ENCODE data around the gene ACSL1. TPM values are rescaled to one million over a fixed set of nuclear protein-coding genes. Genes with fewer than 3 reads are reported as not detected.
"Not testable (repeated sequence)": the region's sequence is repeated elsewhere in the genome, so short reads cannot be mapped to it uniquely, and the experiment has no call there.

ACSL1 gene
- total and polyA plus RNA-seq, 2 donors (not counting 3 experiments of a cell fraction or from before 2014, with no cell fraction given) = 7.3 to 17.7 TPM

- no peak for TF ChIP-seq FOS (IDR thresholded peaks at IDR 0.05; ENCODE audit: borderline replicate concordance, insufficient read depth, low read length)
- TF ChIP-seq JUN (IDR thresholded peaks at IDR 0.05; ENCODE audit: borderline replicate concordance, insufficient read depth, insufficient read length, low read depth) = no peak
- TF ChIP-seq MYC (IDR thresholded peaks at IDR 0.05; ENCODE audit: low read depth, low read length) = no peak
- no peak for TF ChIP-seq MAX (IDR thresholded peaks at IDR 0.05; ENCODE audit: insufficient read depth, insufficient read length)
- dilution Hi-C loops (cut with MboI; ENCODE audit: extremely low pct_ligation_motif_present, low sequenced_read_pairs) = no loop called here
- Histone ChIP-seq H3K27ac (ENCODE audit: insufficient read depth, low read depth, low read length) (no peak overlapping the region), H3K79me2 (ENCODE audit: control insufficient read depth, insufficient read depth, low read length) (no peaks in the 10 kb centered on the region), H3K9me1 (replicated peaks; ENCODE audit: control insufficient read depth, extremely low read depth, insufficient read depth, low read length) (no peaks in the 10 kb centered on the region), H3K36me3 (ENCODE audit: control insufficient read depth in 2 of 2, extremely low read depth in 1 of 2, insufficient read depth in 2 of 2, low read length in 2 of 2) (no peaks in the 10 kb centered on the region), H3K4me1 (ENCODE audit: control insufficient read depth, extremely low read depth, insufficient read depth, low read length) (peaks cover 1% of the 10 kb centered on the region), H3K4me2 (ENCODE audit: insufficient read depth, low read length) (no peak overlapping the region), H3K9me3 (replicated peaks; ENCODE audit: control insufficient read depth, insufficient read depth, low read length) (no peaks in the 10 kb centered on the region), H2AFZ (ENCODE audit: low read depth, low read length) (no peak overlapping the region), H3K9ac (replicated peaks; ENCODE audit: extremely low read depth, insufficient read depth, low read length) (no peak overlapping the region), H4K20me1 (replicated peaks; ENCODE audit: control insufficient read depth, extremely low read depth, insufficient read depth, low read length) (no peaks in the 10 kb centered on the region), H3K27me3 (ENCODE audit: control insufficient read depth in 2 of 2, insufficient read depth in 2 of 2, low read length in 2 of 2) (no peaks in the 10 kb centered on the region), H3K4me3 (replicated peaks in 1 of 3; ENCODE audit: insufficient read depth in 1 of 3, low read depth in 1 of 3, low read length in 3 of 3) (no peak overlapping the region)
- DNase-seq (ENCODE audit: low read depth, low spot score) (no peak), FAIRE-seq (no peak)
- intact Hi-C loops (cut with micrococcal nuclease) = no loop called here
- ChIA-PET POLR2A (interaction anchor here (1.0 kb wide), 1 partner anchor 10 kb away, joined by 5 read pairs; no protein-coding TSS in a partner anchor), CTCF (interaction anchor here (1.1 to 1.5 kb wide), 3 partner anchors 13 to 49 kb away, joined by 3 to 4 read pairs (median 3); partner anchors contain the start of gene CENPU)
- BruUV-seq (replicated peaks) = no TSS peak
Observed at GRCh38 chr4:184782731-184783373, 42.9 kb downstream of the ACSL1 start.

- H3K27me3 ChIP-seq (ENCODE audit: control insufficient read depth in 2 of 2, insufficient read depth in 2 of 2, low read length in 2 of 2); DNase-seq (ENCODE audit: low read depth, low spot score); H4K20me1 ChIP-seq (replicated peaks; ENCODE audit: control insufficient read depth, extremely low read depth, insufficient read depth, low read length); H2AFZ ChIP-seq (ENCODE audit: low read depth, low read length); H3K27ac ChIP-seq (ENCODE audit: insufficient read depth, low read depth, low read length); dilution Hi-C loops (cut with MboI; ENCODE audit: extremely low pct_ligation_motif_present, low sequenced_read_pairs); CTCF ChIA-PET; intact Hi-C loops (cut with micrococcal nuclease); H3K79me2 ChIP-seq (ENCODE audit: control insufficient read depth, insufficient read depth, low read length); H3K36me3 ChIP-seq (ENCODE audit: control insufficient read depth in 2 of 2, extremely low read depth in 1 of 2, insufficient read depth in 2 of 2, low read length in 2 of 2); H3K4me2 ChIP-seq (ENCODE audit: insufficient read depth, low read length); BruUV-seq (replicated peaks); H3K9me1 ChIP-seq (replicated peaks; ENCODE audit: control insufficient read depth, extremely low read depth, insufficient read depth, low read length); H3K4me3 ChIP-seq (replicated peaks in 1 of 3; ENCODE audit: insufficient read depth in 1 of 3, low read depth in 1 of 3, low read length in 3 of 3); POLR2A ChIA-PET; H3K9me3 ChIP-seq (replicated peaks; ENCODE audit: control insufficient read depth, insufficient read depth, low read length); FAIRE-seq; H3K4me1 ChIP-seq (ENCODE audit: control insufficient read depth, extremely low read depth, insufficient read depth, low read length); H3K9ac ChIP-seq (replicated peaks; ENCODE audit: extremely low read depth, insufficient read depth, low read length): not testable (repeated sequence)
Observed at GRCh38 chr4:184779160-184779559, 46.6 kb downstream of the ACSL1 start.

Data from endothelial cell of umbilical vein (primary cell).